GM21825 (cell line): ENCODE measurements around the gene CST4.
"Not testable (repeated sequence)": the region's sequence is repeated elsewhere in the genome, so short reads cannot be mapped to it uniquely, and the experiment has no call there.

ENCODE experiments used
- ATAC-seq: cut with Tn5 transposase; IDR thresholded peaks from one replicate; pipeline ENCODE4 v1.9.1; 2021; ENCODE audit warnings: mild to moderate bottlenecking, moderate library complexity; ENCODE audit not compliant: unreplicated experiment

CST4 gene

GRCh38 chr20:23662276-23662870 lies 26.5 kb downstream of the CST4 start:
- ATAC-seq = no peak

GRCh38 chr20:23661002-23661429 lies 27.8 kb downstream of the CST4 start:
- no peak for ATAC-seq

- no peak for ATAC-seq
Measured at GRCh38 chr20:23659989-23660837, 28.6 kb downstream of the CST4 start.

- ATAC-seq = not testable (repeated sequence)
Measured at GRCh38 chr20:23659610-23659988, 29.2 kb downstream of the CST4 start.

- no peak for ATAC-seq
Measured at GRCh38 chr20:23658989-23659609, 29.7 kb downstream of the CST4 start.

- ATAC-seq = no peak
Measured at GRCh38 chr20:23658336-23658735, 30.5 kb downstream of the CST4 start.

- ATAC-seq = no peak
Measured at GRCh38 chr20:23657202-23657601, 31.6 kb downstream of the CST4 start.

GRCh38 chr20:23656372-23656771 lies 32.5 kb downstream of the CST4 start:
- no peak for ATAC-seq

- no peak for ATAC-seq
Measured at GRCh38 chr20:23655491-23656211, 33.2 kb downstream of the CST4 start.

GRCh38 chr20:23654717-23655116 lies 34.1 kb downstream of the CST4 start:
- no peak for ATAC-seq

GRCh38 chr20:23654000-23654399 lies 34.8 kb downstream of the CST4 start:
- no peak for ATAC-seq

GRCh38 chr20:23653400-23653938 lies 35.4 kb downstream of the CST4 start:
- ATAC-seq = no peak

GRCh38 chr20:23652926-23653325 lies 35.9 kb downstream of the CST4 start:
- no peak for ATAC-seq

GRCh38 chr20:23652371-23652770 lies 36.5 kb downstream of the CST4 start:
- no peak for ATAC-seq

- ATAC-seq = no peak
Measured at GRCh38 chr20:23651117-23651516, 37.7 kb downstream of the CST4 start.

GRCh38 chr20:23649830-23650417 lies 38.9 kb downstream of the CST4 start:
- no peak for ATAC-seq

- no peak for ATAC-seq
Measured at GRCh38 chr20:23649242-23649641, 39.6 kb downstream of the CST4 start.

- ATAC-seq = no peak
Measured at GRCh38 chr20:23647346-23647745, 41.5 kb downstream of the CST4 start.

- no peak for ATAC-seq
Measured at GRCh38 chr20:23646106-23646873, 42.5 kb downstream of the CST4 start.

- no peak for ATAC-seq
Measured at GRCh38 chr20:23645575-23645974, 43.3 kb downstream of the CST4 start.
